CD4-positive, alpha-beta T cell treated with Interleukin-15 for 1 hour (primary cell): ENCODE data around the gene AXIN2.
A peak's percentile ranks its signal among the peaks of the same experiment; 100 is the strongest.

Experiments used
- DNase-seq: peaks from one replicate; pipeline ENCODE4 v3.0.0-alpha.2; 2020

AXIN2 gene

DNA sequence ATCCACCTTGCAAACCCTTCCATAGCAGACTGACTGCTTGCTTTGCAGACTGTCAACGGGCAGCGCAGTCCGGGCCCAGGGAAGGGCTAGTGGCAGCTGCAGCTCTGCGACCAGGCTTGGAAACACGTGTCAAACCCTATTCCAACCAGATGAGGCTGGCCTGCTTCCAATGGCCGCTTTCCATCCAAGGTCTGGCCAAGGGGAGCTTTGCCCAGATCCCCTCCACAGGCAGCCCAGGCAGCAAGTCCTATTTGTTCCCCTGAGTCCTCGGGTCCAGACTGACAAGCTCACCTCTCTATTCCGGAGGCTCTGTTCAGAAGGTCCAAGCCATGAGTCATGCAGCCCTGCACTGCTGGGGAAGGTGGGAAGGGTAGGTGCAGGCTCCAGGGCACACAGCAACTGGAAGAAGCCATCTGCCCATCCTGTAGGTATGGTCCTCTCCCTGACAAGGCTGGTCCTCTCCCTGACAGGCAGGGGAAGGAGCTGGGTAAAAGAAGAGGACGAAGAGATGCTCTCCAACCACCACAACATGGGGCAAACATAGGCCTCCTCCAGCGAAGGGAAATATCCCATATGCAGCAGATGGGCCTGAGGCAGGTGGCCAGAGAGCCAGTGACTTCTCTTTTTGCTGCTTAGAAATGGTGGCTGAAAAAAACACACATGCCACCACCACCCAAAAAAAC lies 22.6 kb upstream of the AXIN2 start:
- DNase-seq, result no peak

DNA sequence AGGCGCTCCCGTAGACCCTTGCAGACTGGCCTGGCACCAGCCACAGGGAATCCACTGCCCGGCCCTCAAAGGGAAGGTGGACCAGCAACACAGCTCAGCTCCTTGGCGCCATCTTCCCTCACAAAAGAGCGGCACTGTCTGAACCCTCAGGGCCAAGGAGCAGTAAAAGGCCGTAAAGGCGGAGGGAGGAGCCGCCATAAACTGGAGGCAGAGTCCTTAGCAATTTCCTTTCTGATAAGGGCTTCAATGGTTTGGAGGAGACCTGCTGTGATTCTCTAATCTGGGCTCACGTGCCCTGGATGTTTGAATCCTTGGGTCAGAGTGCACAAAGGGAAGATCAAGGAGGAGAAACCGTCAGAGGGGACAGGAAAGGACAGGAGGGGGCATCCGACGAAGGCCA lies 15.5 kb upstream of the AXIN2 start:
- no peak for DNase-seq

DNA sequence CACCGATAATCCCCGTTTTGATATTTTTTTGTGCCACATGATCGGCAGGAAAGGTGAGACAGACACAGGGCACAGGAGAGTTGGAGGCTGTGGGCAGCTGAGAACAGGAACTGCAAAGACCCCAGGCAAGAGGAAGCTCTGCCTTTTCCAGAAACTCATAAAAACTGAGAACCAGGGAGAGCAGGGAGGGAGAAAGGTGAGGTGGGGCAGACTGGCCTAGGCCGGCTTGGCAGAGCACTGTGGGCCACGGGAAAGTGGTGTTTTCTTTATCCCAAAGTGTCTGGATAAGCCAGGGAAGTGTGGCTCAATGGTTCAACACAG lies 11.8 kb upstream of the AXIN2 start:
- DNase-seq, result no peak

- DNase-seq, result no peak
Measured at GRCh38 chr17:65572581-65573281, 11.3 kb upstream of the AXIN2 start.

DNA sequence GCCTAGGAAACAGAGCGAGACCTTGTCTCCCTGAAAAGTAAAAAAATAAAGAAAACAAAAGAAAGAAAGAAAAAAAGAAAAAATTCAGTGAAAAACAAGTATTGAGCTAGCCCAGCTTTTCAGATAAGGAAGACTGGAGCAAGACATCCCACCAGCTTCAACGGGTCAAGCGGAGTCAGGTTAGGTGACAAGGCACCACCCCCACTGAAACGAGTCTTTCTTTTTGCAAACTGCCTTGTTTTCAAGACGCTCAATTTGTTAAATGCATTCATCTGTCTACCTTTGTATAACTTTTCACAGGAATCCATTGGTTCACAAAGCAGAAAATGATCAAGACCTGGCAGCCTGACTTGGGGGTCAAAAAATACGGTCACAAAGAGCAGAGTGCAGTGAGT lies 10.7 kb upstream of the AXIN2 start:
- DNase-seq, result no peak

DNA sequence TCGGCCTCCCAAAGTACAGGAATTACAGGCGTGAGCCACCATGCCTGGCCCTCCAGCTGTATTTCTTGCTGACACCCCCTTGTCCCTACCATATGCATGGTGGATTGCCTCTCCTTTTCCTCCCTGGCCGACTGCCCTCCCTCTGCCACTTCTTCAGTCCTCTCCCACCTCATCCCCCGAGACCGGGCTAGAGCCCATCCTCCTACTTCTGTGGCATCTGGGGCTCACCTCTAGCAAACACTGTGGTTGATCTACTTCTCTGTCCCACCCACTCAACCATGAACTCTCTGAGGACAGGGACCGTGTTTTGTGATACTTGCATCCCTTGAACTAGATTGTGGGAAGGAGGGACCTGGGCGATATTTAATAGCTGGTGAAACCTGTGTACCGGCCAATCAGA lies 7.5 kb upstream of the AXIN2 start:
- DNase-seq, result no peak

- DNase-seq, result no peak
Measured at GRCh38 chr17:65567566-65567965, 6.1 kb upstream of the AXIN2 start.

DNA sequence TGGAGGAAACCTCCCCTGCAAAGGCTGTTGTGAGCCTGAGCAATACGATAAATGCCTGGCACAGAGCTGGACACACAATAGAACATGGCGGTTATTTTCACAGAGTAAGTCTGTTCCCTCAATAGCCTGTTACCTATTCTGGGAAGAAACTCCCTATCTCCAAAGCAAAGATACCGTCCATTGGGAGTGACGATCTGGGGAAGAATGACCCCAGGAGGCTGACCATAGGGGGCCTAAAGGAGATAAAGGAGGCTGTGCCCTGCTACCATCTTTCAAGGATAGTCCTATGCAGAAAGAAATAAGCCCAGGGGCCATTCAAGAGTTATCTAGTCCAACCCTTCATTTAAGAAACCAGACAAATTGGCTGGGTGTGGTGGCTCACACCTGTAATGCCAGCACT lies 4.1 kb upstream of the AXIN2 start:
- no peak for DNase-seq

DNA sequence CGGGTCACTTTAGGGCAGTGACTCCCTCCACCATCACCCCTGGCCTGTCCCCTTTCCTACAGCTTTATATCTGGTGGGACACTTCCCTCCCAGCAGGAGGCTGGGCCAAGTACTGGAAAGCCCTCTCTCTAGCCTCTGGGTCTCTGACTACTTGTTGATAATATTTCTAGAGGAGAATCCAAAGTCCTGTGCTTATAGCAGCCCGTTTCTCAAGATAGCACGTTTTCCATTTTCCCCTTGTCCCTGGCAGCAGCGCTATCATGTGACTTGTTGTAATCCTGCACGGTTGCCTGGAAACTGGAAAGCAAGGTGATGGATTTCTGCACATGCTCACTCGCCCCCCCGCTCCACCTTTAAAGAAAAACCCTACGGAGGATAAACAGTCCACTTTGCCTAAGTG lies 3.3 kb upstream of the AXIN2 start:
- DNase-seq, result no peak

DNA sequence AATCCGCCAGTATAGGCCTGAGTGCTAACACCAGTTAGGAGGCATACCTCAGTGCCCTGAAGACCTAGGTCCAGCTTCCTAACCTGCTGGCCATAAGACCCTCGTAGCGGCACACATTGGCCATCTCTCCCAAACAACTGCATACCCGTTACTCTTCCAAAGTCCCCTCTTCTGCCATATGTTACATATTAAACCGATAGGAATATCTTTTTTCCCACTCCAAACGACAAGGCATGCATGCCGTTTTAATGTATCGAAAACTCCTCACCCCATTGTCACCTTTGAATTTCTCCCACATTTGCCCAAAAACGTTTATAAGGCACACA lies 721 bp upstream of the AXIN2 start:
- DNase-seq, result no peak

DNA sequence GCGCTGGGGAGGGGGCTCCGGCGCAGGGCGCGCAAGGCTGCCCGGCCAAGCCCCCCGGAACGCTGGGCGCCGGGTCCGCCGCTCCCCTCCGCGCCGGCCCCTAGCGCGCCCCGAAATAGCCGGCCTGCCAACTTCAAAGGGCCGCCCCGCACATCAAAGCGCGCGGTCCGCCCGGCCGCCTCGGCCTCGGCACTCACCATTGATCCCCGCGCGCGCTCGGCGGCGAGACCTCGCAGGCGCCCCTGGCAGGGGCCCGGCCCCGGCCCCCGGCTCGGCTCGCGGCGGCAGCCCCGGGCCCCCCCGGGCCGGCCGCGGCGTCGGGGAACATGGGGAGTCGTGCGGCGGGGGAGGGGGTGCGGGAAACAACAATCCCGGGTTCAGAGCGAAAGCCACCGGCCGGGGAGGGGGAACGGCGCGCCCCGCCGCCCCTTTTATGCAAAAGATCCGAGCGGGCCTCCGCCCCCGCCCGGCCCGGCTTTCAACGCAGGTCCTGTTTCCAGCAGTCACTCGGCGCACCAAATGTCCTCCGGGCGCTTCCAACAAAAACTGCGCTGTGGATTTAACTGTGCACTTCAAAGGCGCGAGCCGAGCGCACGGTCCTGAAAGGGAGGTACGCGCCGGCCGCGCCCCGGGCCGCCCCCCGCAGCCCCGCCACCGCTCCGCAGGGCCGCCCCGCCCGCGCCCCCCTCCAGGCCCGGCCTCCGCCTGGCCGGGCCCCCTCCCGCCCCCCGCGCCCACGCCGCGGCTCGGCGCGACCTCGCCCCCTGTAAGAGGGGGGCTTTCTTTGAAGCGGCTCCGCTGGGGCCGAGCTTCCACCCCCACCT lies 608 bp downstream of the AXIN2 start:
- peak; percentile 68 for DNase-seq

GRCh38 chr17:65559804-65560627 lies 1.4 kb downstream of the AXIN2 start:
- no peak for DNase-seq

- DNase-seq, result no peak
Measured at GRCh38 chr17:65559461-65559803, 2.0 kb downstream of the AXIN2 start.

DNA sequence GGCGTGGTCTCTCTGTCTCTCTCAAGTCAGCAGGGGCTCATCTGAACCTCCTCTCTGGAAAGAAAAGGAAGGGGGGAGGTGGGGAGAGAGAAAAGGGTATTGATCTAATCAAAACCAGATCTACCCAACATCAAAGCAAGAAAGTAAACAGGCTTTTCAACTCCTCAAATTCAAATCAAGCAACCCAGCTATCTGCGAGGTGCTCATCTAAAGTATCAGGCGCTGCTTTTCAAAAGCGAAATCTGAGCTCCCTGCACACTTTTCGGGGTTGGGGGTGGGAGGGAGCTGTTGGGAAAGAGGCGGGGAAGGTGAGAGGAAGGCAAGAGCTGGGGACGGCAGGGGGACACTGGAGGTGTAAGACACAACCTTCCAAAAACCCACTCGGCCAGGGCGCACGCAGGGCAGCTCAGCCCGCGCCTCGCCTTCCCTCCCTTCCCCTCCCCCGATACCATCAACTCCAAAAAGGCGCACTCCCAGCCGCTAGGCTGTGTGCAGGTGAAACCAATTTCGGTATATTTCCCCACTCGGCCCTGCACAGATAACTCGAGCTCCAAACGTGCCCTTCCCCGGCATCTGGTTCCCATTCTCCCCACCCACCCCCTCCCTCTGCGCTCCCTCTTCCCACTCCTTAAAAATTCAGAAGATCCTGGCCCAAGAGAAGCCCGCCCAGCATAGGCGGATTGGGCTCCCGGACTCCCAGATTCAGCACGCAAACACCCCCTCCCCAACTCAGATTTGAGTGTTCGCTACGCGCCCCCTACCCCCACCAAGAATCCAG lies 2.6 kb downstream of the AXIN2 start:
- no peak for DNase-seq

GRCh38 chr17:65558311-65558682 lies 3.2 kb downstream of the AXIN2 start:
- DNase-seq, result no peak

GRCh38 chr17:65557349-65558310 lies 3.8 kb downstream of the AXIN2 start:
- DNase-seq, result no peak

GRCh38 chr17:65556910-65557348 lies 4.5 kb downstream of the AXIN2 start:
- no peak for DNase-seq

DNA sequence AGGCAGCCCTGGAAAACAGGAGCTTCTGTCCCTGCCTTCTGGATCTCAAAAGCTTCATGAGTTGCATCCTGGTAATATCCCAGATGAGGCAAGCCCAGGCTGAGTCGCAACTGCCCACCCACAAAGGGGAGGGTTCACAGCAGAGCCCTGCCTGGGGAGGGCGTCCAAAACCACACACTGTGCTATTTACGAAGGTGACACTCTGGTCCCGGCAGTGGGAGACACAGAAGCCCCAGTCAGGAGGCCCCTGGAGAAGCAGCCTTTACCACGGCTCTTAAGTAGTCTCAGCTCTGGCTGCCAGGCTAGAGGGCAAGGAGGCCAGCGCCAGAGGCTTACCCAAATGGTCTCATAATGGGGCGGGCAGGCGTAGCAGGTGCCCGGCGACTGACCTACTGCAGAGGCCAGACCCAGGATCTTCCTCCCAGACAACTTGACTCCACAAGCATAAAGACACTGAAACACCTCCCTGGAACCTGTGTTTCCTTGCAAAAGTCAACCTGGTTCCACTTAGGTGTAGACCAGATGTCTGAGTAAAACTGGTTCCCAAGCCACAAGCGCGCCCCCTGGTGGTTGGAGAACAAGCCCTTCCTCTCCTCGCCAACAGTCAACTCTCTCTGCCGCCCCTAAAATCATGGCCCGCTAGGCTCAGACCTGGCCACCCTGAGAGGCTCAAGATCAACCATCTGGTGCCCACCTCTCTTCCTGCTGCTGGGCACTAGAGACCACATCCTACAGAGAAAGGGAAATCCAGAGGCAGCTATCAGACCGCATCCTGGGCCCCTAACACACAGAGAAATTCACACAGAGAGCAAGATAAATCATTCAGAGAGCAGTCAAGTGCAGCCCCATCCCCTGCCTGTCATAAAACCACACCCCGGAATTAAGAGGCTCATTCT lies 5.2 kb downstream of the AXIN2 start:
- DNase-seq, result peak; percentile 77

DNA sequence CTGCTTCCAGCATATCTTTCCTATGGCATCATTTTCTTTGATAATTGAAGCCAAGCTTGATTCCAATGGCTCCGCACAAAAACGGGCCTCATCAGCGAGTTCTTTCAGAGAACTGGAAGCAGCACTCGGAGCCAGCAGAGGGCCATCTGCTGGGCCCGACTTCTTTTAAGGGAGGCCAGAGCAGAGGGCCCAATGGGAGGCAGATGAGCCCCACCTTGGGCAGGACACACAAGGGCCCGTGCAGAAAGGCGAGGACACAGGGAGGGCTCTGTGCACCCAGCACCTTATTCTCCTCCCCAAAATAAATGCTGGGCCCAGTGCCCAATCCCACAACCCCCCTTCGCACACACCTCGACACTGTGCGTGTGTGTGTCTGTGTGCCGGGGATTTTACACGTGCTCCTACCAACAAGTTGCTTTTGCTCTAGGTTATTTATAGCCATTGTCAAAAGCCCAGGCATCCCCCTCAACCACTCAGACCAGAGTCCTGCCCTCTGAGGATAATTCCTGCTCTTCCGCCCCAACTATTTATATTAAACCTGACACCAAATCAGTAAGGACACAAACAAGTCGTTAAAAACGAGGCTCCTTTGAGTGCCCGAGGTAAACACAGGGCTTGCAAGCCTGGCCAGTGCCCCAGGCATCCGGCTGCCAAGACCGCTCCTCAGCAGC lies 6.8 kb downstream of the AXIN2 start:
- no peak for DNase-seq
